ENCODE results near the gene TCHHL1.

The TCHHL1 gene

DNA sequence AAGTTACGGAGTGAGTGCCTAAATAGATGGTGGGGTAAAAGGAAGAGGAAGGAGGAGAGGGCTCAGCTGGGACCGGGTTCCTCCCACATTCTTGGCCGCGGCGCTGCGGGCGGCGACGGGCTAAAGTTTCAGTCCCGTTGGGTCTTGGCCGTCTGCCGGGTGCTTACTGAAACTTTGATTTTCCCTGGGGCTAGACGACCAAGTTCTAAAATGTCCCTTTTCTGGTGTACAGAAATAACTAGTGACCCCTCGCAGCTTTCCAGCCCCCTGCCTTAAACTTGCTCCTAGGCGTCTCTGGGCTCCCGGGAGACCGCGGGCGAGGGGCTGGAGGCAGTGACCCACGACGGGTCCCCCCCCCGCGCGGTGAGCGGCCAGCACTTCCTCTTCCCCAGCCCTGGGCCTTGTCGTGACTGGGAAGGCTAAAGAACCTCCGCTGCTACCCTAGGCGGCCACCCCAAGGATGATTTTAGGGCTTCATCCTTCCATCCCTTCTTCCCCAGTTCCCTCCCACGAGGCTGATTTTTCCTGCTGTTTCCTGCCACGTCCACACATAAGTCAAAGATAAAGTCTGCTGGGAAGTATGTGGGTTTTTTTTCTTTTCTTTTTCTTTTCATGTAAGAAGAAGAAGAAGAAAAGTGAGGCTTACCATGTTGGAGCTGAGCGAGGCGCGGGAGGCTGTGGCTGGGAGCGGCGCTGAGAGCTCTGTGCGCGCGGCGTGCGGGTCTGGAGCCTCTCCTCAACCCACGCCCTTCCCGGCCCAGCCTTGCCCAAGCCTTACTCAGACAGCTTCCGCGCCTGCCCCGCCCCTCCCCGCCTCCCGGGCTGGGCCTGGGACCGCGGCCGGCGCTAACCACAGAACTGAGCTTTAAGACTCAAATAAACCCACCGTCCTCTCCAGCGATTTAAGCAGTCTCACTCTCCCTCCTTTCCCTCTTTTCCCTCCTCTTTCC lies 52.3 kb downstream of the TCHHL1 start, which contains the start of gene S100A11:
Gene S100A11, minus strand, starts transcription at position 738 of the 950 bp plus-strand sequence. Its CDS starts 89 bp downstream, at position 649.
- DNase-seq, result peak; percentile 93

DNA sequence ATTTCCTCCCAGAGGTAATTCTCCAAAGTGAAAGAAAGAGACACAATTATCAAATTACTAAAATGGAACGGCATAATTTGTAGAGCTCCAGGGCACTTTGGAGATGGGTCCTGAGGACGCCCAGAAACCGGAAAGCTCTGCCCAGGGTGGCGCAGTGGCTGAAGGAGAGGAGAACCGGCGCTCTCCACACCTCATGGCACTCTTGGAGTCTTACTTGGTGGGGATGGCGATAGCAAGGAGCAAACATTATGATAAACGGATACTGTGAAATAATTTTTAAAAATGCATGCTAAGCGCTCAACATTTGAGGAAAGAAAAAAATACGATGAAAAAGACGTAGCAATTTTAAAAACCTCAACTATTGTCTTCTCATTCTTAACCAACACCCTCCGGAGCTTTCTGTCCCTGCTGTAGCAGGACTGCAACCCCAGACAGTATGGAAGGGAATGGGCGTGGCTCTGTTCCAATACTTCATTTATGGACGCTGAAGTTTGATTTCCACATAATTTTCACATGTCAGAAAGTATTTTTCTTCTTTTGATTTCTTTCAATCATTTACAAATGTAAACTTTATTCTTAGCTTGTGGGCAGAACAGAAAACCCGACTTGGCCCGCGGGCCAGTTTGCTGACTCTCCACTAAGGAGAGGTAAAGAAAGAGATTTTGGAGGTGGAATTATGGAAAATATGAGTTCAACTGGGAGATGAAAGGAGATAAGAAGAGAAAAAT lies 53.2 kb downstream of the TCHHL1 start:
- DNase-seq, result peak; percentile 38

DNA sequence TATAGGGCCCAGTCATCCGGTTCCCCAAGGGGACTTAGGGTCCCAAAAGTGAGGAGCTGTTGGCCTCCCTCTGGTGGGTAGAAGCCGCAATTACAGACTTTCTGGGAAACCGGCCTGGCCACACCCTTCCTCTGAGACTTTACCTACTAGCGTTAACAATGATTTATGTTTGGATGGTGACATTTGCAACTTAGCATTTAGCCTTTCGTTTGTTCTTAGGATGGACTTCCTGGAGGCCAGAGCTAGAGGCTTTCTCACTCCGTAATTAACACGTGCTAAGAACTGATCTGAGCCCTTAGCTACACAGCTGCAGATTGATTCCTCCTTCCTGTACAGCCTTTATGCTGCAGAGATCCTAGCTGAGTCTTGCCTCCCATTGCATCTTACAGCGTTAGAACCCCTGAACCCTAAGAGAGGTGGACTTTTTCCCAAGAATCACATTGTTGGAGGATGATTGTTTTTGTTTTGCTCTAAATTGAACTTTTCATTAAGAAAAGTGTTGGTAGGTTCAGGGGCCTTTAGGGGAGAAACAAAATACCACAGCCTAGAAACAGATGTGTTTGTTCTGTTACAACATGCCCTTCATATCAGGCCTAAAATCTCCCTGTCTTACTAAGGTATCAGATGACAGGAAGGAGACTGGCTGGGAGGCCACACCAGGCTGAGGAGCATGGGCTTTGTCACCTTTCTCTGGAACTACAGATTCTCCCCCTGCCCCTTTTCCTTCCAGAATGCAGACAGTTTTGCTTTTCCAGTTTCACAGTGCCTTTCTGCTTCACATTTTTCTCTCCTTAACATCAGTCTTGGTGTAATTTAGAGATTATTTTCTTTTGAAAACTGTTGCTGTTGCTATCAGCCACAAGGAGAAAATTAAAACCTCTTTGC lies 54.0 kb downstream of the TCHHL1 start:
- peak; percentile 35 for DNase-seq

DNA sequence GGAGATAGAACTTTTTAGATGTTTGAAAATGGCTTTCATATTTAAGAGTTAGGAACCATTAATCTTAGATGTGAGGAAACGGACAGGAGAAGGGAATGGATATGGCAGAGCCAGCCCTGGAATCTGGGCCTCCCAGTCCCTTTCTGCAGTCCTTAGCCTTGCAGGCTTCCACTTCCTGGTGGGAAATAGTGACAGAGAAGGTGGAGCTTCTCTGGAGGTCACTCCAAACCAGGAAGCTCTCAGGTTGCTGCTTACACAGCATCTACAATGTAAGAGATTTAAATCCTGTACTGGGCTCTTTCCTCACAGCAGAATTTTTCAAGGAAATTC lies 54.6 kb downstream of the TCHHL1 start:
- DNase-seq, result no peak

Data from right hindlimb (tissue), 1 donor.